DOHH2 (cell line): ENCODE data around the gene BSND.

Experiments
- EZH2phosphoT487 ChIP-seq: fragments of 200-600 bp; sonication (generic); IDR thresholded peaks from 2 replicates; pipeline ENCODE4 v1.6.1; 2017; ENCODE audit warnings: borderline replicate concordance, mild to moderate bottlenecking, antibody characterized with exemption, low read length, moderate library complexity, mixed read lengths
- TF ChIP-seq, protein P1 (sequence below): fragments of 200-600 bp; sonication (generic); IDR thresholded peaks from one replicate; pipeline ENCODE4 v1.5.1; 2014; ENCODE audit warnings: antibody characterized with exemption, mild to moderate bottlenecking, low read depth, low read length; ENCODE audit not compliant: poor library complexity, severe bottlenecking

- TF ChIP-seq, protein P1, sequence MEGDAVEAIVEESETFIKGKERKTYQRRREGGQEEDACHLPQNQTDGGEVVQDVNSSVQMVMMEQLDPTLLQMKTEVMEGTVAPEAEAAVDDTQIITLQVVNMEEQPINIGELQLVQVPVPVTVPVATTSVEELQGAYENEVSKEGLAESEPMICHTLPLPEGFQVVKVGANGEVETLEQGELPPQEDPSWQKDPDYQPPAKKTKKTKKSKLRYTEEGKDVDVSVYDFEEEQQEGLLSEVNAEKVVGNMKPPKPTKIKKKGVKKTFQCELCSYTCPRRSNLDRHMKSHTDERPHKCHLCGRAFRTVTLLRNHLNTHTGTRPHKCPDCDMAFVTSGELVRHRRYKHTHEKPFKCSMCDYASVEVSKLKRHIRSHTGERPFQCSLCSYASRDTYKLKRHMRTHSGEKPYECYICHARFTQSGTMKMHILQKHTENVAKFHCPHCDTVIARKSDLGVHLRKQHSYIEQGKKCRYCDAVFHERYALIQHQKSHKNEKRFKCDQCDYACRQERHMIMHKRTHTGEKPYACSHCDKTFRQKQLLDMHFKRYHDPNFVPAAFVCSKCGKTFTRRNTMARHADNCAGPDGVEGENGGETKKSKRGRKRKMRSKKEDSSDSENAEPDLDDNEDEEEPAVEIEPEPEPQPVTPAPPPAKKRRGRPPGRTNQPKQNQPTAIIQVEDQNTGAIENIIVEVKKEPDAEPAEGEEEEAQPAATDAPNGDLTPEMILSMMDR, result no peak
- no peak for TF ChIP-seq EZH2phosphoT487
These were observed 27.8 kb upstream of the BSND start for GRCh38 chr1:54970901-54971300.
